ENCODE results near the gene SMARCD3. TPM values are rescaled to one million over a fixed set of nuclear protein-coding genes. Genes with fewer than 3 reads are reported as not detected.

Gene SMARCD3
- total RNA-seq, result 0.85 and 2.0 TPM in 2 replicates

DNA sequence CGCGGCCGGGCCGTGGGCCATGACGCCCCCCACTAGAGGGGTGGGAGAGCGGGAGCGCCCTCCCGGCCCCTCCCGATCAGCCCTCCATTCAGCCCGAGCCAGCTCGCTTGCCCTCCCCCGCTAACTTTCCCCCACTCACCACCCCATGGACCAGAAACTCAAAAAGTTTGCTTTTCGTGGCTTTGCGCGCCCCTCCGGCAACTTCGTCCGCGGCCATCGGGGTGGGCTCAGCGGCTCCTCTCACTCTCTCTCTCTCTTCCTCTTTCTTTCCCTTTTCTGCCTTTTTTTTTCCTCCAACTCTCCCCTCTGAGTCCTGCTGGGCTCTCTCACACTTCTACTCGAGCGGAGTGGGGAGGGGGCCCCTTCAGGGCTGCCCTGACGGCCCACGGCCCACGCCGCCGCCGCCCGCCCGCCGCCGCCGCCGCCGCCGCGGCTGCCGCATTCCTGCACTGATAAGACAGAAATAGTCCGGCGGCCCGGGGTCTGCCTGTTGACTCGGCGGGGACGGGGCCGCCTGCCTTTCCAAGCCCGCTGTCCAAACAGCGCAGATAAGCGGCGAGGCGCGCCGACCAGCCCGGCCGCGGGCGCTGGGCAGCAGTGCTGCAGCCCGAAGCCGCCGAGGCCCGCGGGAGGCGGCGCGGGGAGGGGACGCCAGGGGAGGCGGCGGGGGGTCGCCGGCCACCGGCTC lies at the start of gene SMARCD3:
SMARCD3 (minus strand) TSS at position 349 of the 688 bp plus-strand sequence; CDS start at position 217, 132 bp downstream.
- DNase-seq, result peak; percentile 62

- no peak for DNase-seq
Measured at GRCh38 chr7:151296202-151296992, 47.9 kb upstream of the SMARCD3 start.

- DNase-seq, result no peak
Measured at GRCh38 chr7:151292850-151293249, 44.4 kb upstream of the SMARCD3 start.

DNA sequence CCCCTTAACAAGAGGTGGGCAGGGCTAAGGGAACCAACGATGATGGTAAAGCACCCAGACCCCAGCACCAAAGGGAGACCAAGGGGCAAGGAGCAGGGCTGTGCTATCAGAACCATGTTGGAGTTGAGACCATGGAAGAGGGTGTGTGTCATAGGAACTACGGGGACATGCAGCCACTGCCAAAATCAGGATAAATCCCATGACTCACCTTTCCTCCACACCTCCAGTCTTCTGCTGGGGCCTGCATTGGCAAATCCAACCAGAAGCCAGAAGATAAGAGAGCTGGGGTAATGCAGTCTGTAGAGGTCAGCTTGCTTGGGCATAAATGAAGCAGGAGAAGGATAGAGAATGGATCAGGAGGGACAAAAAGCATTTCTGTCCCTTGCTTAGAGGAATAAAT lies 42.7 kb upstream of the SMARCD3 start:
- DNase-seq, result no peak

GRCh38 chr7:151290355-151290760 lies 41.9 kb upstream of the SMARCD3 start:
- DNase-seq, result no peak

GRCh38 chr7:151289891-151290290 lies 41.4 kb upstream of the SMARCD3 start:
- no peak for DNase-seq

DNA sequence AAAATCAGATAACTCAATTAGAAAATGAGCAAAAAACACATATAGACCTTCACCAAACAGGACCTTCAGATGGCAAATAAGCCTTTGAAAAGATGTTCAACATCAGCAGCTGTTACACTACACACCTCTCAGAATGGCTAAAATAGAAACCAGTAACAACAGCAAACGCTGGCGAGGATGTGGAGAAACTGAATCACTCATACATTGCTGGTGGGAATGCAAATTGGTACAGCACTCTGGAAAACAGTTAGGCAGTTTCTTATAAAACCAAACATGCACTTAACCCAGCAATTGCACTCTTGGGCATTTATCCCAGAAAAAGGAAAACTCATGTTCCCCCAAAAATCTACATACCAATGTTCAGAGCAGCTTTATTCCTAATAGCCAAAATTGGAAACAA lies 37.7 kb upstream of the SMARCD3 start:
- no peak for DNase-seq

DNA sequence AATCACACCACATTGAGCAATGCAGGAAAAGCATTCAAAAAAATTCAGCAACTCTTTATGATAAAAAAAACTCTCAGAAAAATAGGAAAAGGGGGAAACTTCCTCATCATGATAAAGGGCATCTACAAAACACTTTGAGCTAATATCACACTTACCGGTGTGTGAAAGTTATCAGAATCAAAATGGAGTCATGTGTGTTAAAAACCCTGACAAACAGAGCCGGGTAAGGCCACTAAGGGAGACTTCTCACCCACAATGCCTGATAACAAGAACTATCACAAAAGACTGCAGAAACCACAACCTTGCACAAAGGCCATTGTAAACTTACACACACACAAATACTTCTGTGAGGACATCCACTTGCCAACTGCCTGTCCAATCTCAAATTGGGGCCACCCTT lies 34.8 kb upstream of the SMARCD3 start:
- DNase-seq, result no peak

DNA sequence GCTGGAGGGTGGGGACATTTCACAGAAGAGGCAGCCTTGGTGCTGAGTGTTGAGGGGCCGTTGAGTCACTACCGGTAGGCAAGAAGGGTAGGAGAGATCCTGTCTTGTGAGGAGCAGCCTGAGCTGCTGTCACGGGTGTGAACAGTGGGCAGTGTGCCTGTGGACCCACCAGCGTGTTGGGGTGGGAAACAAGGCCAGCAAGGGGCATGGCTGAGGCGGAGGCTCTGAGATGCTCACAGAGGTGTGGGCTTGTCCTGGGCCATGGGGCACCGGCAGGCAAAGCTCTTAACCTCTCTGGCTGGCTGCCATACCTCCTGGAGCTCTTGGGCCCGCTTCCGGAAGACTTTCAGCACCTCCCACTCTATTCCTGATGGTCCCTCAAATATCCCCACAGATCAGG lies 33.6 kb upstream of the SMARCD3 start:
- no peak for DNase-seq

DNA sequence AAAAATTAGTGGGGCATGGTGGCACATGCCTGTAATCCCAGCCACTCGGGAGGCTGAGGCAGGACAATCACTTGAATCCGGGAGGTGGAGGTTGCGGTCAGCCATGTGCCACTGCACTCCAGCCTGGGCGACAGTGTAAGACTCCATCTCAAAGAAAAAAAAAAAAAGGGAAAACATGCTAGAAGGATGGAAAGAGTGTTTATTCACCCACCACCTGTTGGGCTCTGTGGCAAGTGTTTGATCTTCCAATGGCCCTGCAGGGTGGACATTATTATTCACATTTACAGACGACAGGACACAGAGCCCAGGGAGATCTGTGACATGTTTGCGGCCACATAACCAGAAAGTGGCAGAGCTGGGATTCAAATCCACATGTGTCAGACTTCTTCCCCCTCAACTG lies 33.2 kb upstream of the SMARCD3 start:
- no peak for DNase-seq

DNA sequence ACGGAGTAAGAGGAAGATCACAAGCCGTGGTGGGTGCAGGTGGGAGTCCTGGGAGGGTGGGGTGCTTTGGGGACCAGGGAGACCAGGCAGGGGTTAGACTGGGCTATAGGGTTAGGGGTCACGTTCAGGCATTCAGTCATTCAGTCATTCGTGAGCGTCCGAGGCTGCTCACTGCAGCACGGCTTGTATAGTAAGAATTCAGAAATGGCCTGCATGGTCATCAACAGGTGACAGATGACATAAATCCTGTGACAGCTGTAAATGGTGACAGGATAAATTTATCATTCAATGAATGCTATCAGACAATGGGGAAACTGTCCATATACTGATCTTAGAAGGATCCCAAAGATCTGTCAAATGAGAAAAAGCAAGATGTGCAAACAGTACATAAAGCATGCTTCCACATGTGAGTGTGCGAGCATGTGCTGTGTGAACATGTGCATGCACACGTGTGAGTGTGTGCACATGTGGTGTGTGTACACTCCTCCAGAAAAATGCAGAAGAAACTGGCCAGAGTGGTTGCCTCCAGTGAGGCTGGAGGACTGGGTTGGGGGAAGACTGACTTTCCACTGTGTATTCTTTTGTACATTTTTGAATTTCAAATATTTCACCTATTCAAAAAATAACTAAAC lies 32.0 kb upstream of the SMARCD3 start:
- no peak for DNase-seq

GRCh38 chr7:151279868-151280267 lies 31.4 kb upstream of the SMARCD3 start:
- no peak for DNase-seq

GRCh38 chr7:151278949-151279348 lies 30.5 kb upstream of the SMARCD3 start:
- DNase-seq, result no peak

GRCh38 chr7:151277631-151278030 lies 29.1 kb upstream of the SMARCD3 start:
- DNase-seq, result no peak

DNA sequence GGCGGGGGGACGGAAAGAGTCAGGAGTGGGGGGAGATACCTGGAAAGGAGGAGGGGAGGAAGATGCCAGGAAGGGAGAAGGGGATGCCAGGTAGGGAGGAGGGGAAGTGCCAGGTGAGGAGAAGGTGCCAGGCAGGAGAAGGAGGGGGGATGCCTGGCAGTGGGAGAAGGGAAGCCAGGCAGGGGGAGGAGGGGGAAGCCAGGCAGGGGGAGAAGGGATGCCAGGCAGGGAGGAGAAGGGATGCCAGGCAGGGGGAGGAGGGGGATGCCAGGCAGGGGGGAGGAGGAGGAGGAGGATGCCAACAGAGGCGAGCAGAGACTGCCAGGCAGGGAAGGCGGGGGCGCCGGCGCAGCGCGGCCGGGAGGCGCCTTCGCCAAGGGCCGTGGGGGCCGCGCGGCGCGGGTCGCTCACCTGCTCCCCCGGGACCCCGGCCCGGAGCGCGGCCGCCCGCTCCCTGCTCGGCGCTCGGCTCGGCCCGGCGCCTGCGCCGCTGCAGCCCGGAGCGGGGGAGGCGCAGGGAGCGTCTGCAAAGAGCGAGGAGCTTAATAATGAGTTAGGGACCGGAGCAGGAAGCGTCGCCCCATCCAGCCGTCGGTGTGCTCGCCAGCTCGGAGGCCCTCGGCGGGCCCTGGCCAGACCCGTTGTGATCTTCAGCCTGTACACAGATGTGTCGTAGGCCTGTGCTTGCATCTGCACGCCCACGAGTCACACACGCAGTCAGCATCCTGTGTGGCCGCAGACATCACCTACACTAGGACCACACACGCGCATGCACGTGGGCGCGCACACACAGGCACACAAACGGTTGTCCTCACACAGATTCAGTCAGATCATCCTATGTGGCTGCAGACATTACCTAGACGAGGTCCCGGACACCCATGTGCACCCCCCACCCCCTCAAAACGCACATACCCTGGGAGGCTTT lies 28.4 kb upstream of the SMARCD3 start:
- DNase-seq, result peak; percentile 57

DNA sequence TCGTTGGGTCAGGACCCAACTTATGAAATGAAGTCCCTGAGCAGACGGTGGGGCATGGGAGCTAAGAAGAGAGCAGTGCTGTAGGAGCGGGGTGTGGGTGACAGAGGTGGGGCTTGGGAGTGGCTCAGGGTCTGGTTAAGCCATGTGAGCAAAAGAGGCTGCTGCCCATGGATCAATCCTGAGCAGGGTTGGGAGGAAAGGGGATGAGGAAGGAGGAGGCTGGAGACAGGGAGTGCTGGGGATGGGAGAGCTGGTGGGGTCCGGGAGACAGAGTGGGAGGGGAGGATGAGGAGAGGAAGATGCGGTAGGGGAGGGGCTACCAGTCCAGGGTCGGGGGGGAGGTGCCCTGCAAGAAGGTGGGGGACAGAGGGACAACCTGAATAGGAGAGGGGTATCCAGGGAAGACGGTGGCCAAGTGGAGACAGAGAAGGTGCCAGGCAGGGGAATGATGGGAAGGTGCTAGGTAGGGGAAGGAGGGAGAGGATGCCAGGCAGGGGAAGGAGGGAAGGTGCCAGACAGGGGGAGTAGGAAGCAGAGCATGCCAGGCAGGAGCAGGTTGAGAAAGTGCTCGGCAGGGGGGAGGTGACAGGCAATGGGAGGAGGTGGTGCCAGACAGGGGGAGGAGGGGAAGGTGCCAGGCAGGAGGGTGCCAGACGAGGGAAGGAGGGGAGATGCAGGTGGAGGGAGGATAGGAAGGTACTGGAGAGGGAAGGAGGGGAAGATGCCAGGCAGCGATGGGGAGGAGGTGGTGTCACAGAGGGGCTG lies 27.5 kb upstream of the SMARCD3 start:
- DNase-seq, result no peak

DNA sequence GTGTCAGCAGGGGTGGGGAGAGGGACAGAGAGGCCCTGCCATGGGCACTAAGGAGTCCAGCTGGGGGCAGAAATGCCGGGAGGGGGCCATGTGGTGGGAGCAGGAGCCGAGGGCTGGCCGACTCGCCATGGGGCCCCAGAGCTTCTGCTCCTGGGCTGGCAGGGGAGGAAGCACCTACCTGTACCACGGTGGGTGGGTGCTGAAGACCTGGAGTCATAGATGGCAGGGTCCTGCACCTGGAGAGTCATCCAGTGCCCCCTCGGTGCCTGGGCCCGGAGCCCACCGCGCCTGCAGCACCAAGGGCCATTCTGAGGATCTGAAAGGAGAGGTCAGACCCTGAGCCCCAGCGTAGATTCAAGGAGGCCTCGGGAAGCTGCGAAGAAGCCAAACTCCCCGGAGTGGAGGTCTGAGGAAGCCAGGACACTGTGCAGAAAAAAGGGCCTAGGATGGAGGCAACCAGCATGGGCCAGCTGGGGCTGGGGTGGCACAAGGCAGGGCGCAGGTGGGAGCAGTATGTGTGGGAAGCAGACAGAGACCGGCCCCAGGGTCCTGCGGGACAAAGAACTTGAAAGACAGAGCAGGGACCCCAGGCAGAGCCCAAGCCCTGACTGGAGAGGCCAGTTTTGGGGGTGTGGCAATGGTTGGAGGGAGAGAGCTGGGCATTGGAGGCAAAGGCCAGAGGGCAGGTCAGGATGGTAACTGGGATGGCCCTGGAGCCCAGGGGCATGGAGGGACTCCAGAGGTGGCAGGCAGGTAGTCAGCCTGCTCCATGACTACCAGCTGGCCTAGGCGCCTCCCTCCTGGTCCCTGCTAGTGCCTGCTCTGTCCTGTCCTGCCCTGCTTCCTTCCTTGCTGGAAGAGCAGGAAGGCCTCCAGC lies 26.7 kb upstream of the SMARCD3 start:
- DNase-seq, result no peak

DNA sequence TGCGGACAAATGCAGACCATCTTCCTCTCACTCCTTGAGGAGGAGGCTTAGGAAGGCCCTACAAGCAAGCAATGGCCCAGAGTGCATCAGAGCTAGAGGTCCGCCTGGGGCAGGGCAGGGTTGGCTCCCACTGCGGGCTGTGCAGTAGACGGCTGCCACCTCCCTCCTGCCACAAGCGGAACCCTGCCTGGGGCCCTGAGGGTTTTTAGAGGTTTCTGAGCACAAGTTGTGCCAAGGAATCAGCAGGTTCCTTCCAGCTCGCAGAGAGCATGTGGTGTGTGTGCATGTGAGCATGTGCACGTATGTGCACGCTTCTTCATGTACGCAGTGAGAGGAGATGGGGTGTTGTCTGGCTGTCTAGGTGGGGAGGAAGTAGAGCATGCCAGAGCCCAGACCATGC lies 25.9 kb upstream of the SMARCD3 start:
- no peak for DNase-seq

DNA sequence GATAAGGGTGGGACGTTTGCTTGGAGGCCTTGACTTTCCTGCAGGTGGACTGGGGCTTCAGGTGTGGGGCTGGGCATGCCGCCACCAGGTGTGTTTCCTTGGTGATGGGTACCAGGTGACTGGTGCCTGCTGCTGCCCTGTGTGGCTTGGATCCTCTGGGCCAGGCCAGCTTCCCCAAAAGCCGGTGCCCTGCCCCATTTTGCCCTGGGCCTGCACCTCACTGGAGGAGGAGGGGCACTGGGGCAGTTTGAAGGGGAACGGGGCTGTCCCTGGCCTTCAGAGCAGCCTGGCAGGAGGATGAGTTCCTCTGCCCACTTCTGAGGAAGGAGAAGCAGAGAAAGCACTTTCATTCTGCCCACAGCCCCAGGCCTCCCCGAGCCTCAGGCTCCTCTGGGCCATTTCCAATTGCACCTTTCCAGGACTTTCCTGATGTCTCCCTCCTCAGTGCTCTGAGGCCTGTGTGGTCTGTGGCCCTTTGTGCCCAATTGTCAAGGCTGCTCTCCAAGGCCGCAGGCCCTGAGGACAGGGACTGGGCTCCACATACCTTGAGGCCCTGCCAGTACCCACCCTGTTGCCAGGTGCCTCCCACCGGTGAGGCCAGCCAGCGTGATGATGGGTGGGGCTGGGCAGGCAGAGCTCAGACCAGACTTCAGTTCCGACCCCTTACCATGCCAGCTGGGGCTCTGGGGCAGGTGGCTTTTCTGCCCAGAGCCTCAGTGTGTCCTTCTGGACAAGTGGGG lies 25.3 kb upstream of the SMARCD3 start:
- no peak for DNase-seq

GRCh38 chr7:151272877-151273276 lies 24.4 kb upstream of the SMARCD3 start:
- no peak for DNase-seq

Measured in dermis blood vessel endothelial cell (primary cell).